Measurements from ENCODE around the gene CAMK2D. TPM values are rescaled to one million over a fixed set of nuclear protein-coding genes. Genes with fewer than 3 reads are reported as not detected.

Gene CAMK2D
- total RNA-seq, 1 experiment from 2014 or later, result 15.4 TPM

DNA sequence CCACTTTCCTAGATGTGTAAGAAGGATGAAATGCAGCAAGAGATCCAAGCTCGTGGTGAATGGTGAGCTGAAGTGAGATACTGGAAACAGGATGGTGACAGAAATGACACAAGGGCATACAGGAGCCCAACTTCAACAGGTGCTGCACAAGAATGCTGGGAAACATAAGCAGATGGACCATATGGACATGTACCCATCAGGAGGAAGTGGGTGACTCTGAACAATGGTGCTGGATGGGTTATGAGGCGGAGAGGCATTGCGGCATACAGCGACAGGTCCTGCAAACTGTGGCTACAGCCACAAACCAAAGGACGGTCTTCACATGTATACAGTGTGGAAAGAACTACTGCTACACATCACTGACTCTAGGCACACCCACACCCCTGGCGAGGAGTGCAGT lies 265.7 kb downstream of the CAMK2D start:
- H4K20me1 ChIP-seq (ENCODE audit: low read length), result no peaks in the 10 kb centered on the region
- no peaks in the 10 kb centered on the region for H3F3A ChIP-seq (ENCODE audit: low read length, unreplicated experiment)
- no peak overlapping the region for H3K9ac ChIP-seq (ENCODE audit: low read length)
- ChIA-PET CTCF (no interaction called here), POLR2A (ENCODE audit: unreplicated experiment) (no interaction called here)
- H3K36me3 ChIP-seq (ENCODE audit: low read depth, low read length), result no peaks in the 10 kb centered on the region
- intact Hi-C loops (cut with micrococcal nuclease), result no loop called here
- H3K79me2 ChIP-seq (ENCODE audit: low read length), result no peaks in the 10 kb centered on the region
- no peak for DNase-seq
- H3K27ac ChIP-seq (ENCODE audit: low read length), result no peak overlapping the region
- BruUV-seq (replicated peaks), result no TSS peak
- H2AFZ ChIP-seq (ENCODE audit: low read length), result no peak overlapping the region
- H3K27me3 ChIP-seq (ENCODE audit: low read length), result no peaks in the 10 kb centered on the region
- H3K9me3 ChIP-seq (ENCODE audit: low read length), result no peaks in the 10 kb centered on the region
- no peak overlapping the region for H3K4me2 ChIP-seq (ENCODE audit: low read length)
- no peak overlapping the region for H3K4me3 ChIP-seq (ENCODE audit: low read length)
- H3K4me1 ChIP-seq (ENCODE audit: insufficient read depth, low read length), result peaks cover 5% of the 10 kb centered on the region; the same call in 1 of the 2 replicates
- H3K9me2 ChIP-seq (replicated peaks; ENCODE audit: low read length), result no peaks in the 10 kb centered on the region
- TF ChIP-seq EZH2phosphoT487 (IDR thresholded peaks at IDR 0.05; ENCODE audit: borderline replicate concordance, low read length), result no peak
- TF ChIP-seq, protein P1, sequence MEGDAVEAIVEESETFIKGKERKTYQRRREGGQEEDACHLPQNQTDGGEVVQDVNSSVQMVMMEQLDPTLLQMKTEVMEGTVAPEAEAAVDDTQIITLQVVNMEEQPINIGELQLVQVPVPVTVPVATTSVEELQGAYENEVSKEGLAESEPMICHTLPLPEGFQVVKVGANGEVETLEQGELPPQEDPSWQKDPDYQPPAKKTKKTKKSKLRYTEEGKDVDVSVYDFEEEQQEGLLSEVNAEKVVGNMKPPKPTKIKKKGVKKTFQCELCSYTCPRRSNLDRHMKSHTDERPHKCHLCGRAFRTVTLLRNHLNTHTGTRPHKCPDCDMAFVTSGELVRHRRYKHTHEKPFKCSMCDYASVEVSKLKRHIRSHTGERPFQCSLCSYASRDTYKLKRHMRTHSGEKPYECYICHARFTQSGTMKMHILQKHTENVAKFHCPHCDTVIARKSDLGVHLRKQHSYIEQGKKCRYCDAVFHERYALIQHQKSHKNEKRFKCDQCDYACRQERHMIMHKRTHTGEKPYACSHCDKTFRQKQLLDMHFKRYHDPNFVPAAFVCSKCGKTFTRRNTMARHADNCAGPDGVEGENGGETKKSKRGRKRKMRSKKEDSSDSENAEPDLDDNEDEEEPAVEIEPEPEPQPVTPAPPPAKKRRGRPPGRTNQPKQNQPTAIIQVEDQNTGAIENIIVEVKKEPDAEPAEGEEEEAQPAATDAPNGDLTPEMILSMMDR (conservative IDR thresholded peaks at IDR 0.05; ENCODE audit: low read depth, low read length), result no peak
- no peak for TF ChIP-seq EZH2 (IDR thresholded peaks at IDR 0.05; ENCODE audit: low read length, unreplicated experiment)
- no peak for ATAC-seq

DNA sequence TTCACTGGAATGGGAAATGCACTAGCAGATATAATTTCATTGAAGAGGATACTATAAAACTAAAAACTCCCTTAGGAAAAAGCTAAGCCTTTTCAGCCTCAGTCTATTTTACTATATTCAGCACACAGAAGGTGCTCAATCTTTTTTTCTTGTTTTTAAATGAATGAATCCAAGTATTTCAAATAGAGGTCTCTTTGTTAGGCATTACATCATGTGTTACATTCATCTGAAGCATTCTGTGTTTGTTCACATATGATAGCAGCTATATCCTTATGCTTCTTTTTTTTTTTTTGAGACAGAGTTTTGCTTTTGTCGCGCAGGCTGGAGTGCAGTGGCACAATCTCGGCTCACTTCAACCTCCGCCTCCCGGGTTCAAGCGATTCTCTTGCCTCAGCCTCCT lies 278.4 kb downstream of the CAMK2D start:
- POLR2A ChIA-PET (ENCODE audit: unreplicated experiment), result no interaction called here
- peaks cover 10% of the 10 kb centered on the region; the same call in 1 of the 2 replicates for H3K36me3 ChIP-seq (ENCODE audit: low read depth, low read length)
- H3K4me1 ChIP-seq (ENCODE audit: insufficient read depth, low read length), result no peaks in the 10 kb centered on the region
- intact Hi-C loops (cut with micrococcal nuclease), result no loop called here
- H3K4me3 ChIP-seq (ENCODE audit: low read length), result no peak overlapping the region
- CTCF ChIA-PET, result no interaction called here
- H3K9me3 ChIP-seq (ENCODE audit: low read length), result 0 out of 2 replicates have a peak, but pooled peaks cover 4% of the 10 kb centered on the region
- H3K9me2 ChIP-seq (replicated peaks; ENCODE audit: low read length), result no peaks in the 10 kb centered on the region
- no peaks in the 10 kb centered on the region for H3K79me2 ChIP-seq (ENCODE audit: low read length)
- H3F3A ChIP-seq (ENCODE audit: low read length, unreplicated experiment), result no peaks in the 10 kb centered on the region
- no peak for TF ChIP-seq EZH2 (IDR thresholded peaks at IDR 0.05; ENCODE audit: low read length, unreplicated experiment)
- TF ChIP-seq EZH2phosphoT487 (IDR thresholded peaks at IDR 0.05; ENCODE audit: borderline replicate concordance, low read length), result no peak
- TF ChIP-seq, protein P1 (conservative IDR thresholded peaks at IDR 0.05; ENCODE audit: low read depth, low read length), result no peak
- no peak overlapping the region for H3K27ac ChIP-seq (ENCODE audit: low read length)
- no TSS peak for BruUV-seq (replicated peaks)
- no peak overlapping the region for H2AFZ ChIP-seq (ENCODE audit: low read length)
- no peak overlapping the region for H3K9ac ChIP-seq (ENCODE audit: low read length)
- no peaks in the 10 kb centered on the region for H4K20me1 ChIP-seq (ENCODE audit: low read length)
- H3K4me2 ChIP-seq (ENCODE audit: low read length), result no peak overlapping the region
- DNase-seq, result no peak
- ATAC-seq, result no peak
- no peaks in the 10 kb centered on the region for H3K27me3 ChIP-seq (ENCODE audit: low read length)

DNA sequence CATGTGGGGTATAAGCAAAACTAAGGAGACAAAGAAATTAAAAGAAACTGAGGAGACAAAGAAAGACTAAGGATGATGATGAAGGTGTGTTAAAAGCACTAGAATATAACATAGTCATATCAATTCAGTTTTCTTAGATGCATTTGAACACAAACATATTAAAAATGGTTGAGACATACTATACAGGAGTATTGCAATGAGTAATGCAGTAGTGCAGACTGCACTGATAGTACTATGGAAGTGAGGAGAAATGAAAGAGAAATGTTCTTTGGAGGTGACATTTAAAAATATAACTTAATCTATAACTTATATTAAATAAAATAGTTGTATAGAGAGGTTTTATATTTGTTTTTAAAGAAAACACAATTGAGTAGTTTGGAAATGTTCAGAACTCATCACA lies 279.2 kb downstream of the CAMK2D start:
- H3K27ac ChIP-seq (ENCODE audit: low read length), result no peak overlapping the region
- no peak for DNase-seq

More for the DNA sequence above, 279.2 kb downstream of the CAMK2D start:
- no peaks in the 10 kb centered on the region for H3F3A ChIP-seq (ENCODE audit: low read length, unreplicated experiment)
- H3K9me2 ChIP-seq (replicated peaks; ENCODE audit: low read length), result no peaks in the 10 kb centered on the region
- H3K4me2 ChIP-seq (ENCODE audit: low read length), result no peak overlapping the region
- H3K79me2 ChIP-seq (ENCODE audit: low read length), result no peaks in the 10 kb centered on the region
- no peaks in the 10 kb centered on the region for H3K4me1 ChIP-seq (ENCODE audit: insufficient read depth, low read length)
- intact Hi-C loops (cut with micrococcal nuclease), result no loop called here
- peaks cover 13% of the 10 kb centered on the region; the same call in 1 of the 2 replicates for H3K36me3 ChIP-seq (ENCODE audit: low read depth, low read length)
- ChIA-PET CTCF (no interaction called here), POLR2A (ENCODE audit: unreplicated experiment) (no interaction called here)
- no peak overlapping the region for H3K4me3 ChIP-seq (ENCODE audit: low read length)
- BruUV-seq (replicated peaks), result no TSS peak
- no peak for TF ChIP-seq EZH2phosphoT487 (IDR thresholded peaks at IDR 0.05; ENCODE audit: borderline replicate concordance, low read length)
- TF ChIP-seq EZH2 (IDR thresholded peaks at IDR 0.05; ENCODE audit: low read length, unreplicated experiment), result no peak
- TF ChIP-seq, protein P1 (conservative IDR thresholded peaks at IDR 0.05; ENCODE audit: low read depth, low read length), result no peak
- H3K9ac ChIP-seq (ENCODE audit: low read length), result no peak overlapping the region
- H3K27me3 ChIP-seq (ENCODE audit: low read length), result no peaks in the 10 kb centered on the region
- H4K20me1 ChIP-seq (ENCODE audit: low read length), result no peaks in the 10 kb centered on the region
- no peak for ATAC-seq
- 0 out of 2 replicates have a peak, but pooled peaks cover 7% of the 10 kb centered on the region for H3K9me3 ChIP-seq (ENCODE audit: low read length)
- no peak overlapping the region for H2AFZ ChIP-seq (ENCODE audit: low read length)
